NCI-H774 (cell line): ENCODE data around the gene SIK2.
A peak's percentile ranks its signal among the peaks of the same experiment; 100 is the strongest.
"Not testable (repeated sequence)": the region's sequence is repeated elsewhere in the genome, so short reads cannot be mapped to it uniquely, and the experiment has no call there.

ENCODE experiments used
- DNase-seq: peaks from one replicate; lab custom pipeline; 2025; lab: John Stamatoyannopoulos, UW

SIK2 gene

GRCh38 chr11:111759778-111760407, 157.6 kb downstream of the SIK2 start:
- no peak for DNase-seq

- DNase-seq, result no peak
These were observed 158.8 kb downstream of the SIK2 start for GRCh38 chr11:111761036-111761435.

- DNase-seq, result no peak
These were observed 160.3 kb downstream of the SIK2 start for GRCh38 chr11:111762526-111762925.

- no peak for DNase-seq
These were observed 160.9 kb downstream of the SIK2 start for GRCh38 chr11:111762981-111763643.

- DNase-seq, result no peak
These were observed 162.4 kb downstream of the SIK2 start for GRCh38 chr11:111764621-111765020.

GRCh38 chr11:111765320-111765983, 163.2 kb downstream of the SIK2 start:
- no peak for DNase-seq

GRCh38 chr11:111765984-111766833, 164.0 kb downstream of the SIK2 start, which contains the start of gene PPP2R1B:
Gene PPP2R1B, minus strand, starts transcription at chr11:111766389. Its CDS starts 28 bp downstream, at chr11:111766361.
- peak; percentile 53 for DNase-seq

- DNase-seq, result no peak
These were observed 164.5 kb downstream of the SIK2 start for GRCh38 chr11:111766834-111767142.

- no peak for DNase-seq
These were observed 168.4 kb downstream of the SIK2 start for GRCh38 chr11:111770581-111771134.

- not testable (repeated sequence) for DNase-seq
These were observed 169.0 kb downstream of the SIK2 start for GRCh38 chr11:111771205-111771604.

GRCh38 chr11:111772535-111772934, 170.3 kb downstream of the SIK2 start:
- no peak for DNase-seq

- no peak for DNase-seq
These were observed 172.9 kb downstream of the SIK2 start for GRCh38 chr11:111774955-111775710.

GRCh38 chr11:111776398-111777093, 174.3 kb downstream of the SIK2 start:
- DNase-seq, result no peak

- DNase-seq, result peak; percentile 62
These were observed 175.1 kb downstream of the SIK2 start for GRCh38 chr11:111777094-111778046.

- no peak for DNase-seq
These were observed 175.9 kb downstream of the SIK2 start for GRCh38 chr11:111778047-111778558.

- DNase-seq, result no peak
These were observed 176.9 kb downstream of the SIK2 start for GRCh38 chr11:111779118-111779517.
